ENCODE data around the gene NXN.

DNA sequence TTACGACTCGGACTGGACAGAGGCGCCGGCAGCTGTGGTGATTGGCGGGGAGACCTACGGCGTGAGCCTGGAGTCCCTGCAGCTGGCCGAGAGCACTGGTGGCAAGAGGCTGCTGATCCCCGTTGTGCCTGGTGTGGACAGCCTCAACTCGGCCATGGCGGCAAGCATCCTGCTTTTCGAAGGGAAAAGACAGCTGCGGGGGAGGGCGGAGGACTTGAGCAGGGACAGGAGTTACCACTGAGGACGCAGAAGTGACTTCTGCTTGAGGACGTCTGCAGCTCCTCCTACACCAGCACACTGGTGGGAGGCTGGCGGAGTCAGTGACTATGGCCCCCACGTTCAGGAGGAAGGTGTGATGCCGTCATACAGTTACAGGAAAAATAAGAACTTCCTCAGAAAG, 187.7 kb downstream of the NXN start:
- TF ChIP-seq POLR2A (IDR thresholded peaks at IDR 0.05; ENCODE audit: low read depth, low read length) (no peak), TAF1 (IDR thresholded peaks at IDR 0.05; ENCODE audit: borderline replicate concordance, low read depth, low read length) (no peak), POLR2AphosphoS5 (IDR thresholded peaks at IDR 0.05; ENCODE audit: low read depth, low read length) (no peak)
